Heart left ventricle (tissue), 13 donors: Measurements from ENCODE around the gene ITLN1.
"Not testable (repeated sequence)": the region's sequence is repeated elsewhere in the genome, so short reads cannot be mapped to it uniquely, and the experiment has no call there.

ENCODE experiments used
- POLR2A ChIP-seq, 2 donors: fragments of 450-650 bp; IDR thresholded peaks; one replicate each; pipeline ENCODE4 v1.6.1; 2017; ENCODE audit warnings: antibody characterized with exemption in 2 of 2, mild to moderate bottlenecking in 2 of 2, moderate library complexity in 2 of 2
- TF ChIP-seq, protein P1 (sequence below), 12 donors: fragments of 200-600 bp; sonication (generic) in 4 of 12; IDR thresholded peaks; one replicate each; pipeline versions ENCODE4 v1.5.0 to v1.8.0; 2018 to 2022; ENCODE audit warnings: antibody characterized with exemption in 12 of 12, mild to moderate bottlenecking in 5 of 12
- donor health status: ischemic (EF 13 %, LVEDD 7.1; RV severe dilation, severe dysfunction).
- donor health status: DM: no; HTN: yes; CAD: no.
- donor health status: DM: no; HTN: no; CAD: no.
- donor health status: ischemic (EF 25% LVEDD 6.9; RV normal size, moderate dysfunction).
- donor health status: ischemic (EF 25% LVEDD 5.7; RV mildly dilated, moderate dysfunction).
- donor health status: ischemic (EF 35%, LVEDD 5.7; RV mildly dilated, moderate dysfunction).
- donor health status: nonischemic (EF 11% LVEDD 7.7; RV severe dilation, severe dysfunction).
- donor health status: DM: yes; HTN: yes; CAD: no.
- donor health status: PGD.
- donor health status: ischemic (EF 29% LVEDD 5.4; RV normal size, mild dysfunction).
- donor health status: nonischemic (EF 23%, LVEDD 6.1; RV moderate dilation, normal function).

- TF ChIP-seq, protein P1, sequence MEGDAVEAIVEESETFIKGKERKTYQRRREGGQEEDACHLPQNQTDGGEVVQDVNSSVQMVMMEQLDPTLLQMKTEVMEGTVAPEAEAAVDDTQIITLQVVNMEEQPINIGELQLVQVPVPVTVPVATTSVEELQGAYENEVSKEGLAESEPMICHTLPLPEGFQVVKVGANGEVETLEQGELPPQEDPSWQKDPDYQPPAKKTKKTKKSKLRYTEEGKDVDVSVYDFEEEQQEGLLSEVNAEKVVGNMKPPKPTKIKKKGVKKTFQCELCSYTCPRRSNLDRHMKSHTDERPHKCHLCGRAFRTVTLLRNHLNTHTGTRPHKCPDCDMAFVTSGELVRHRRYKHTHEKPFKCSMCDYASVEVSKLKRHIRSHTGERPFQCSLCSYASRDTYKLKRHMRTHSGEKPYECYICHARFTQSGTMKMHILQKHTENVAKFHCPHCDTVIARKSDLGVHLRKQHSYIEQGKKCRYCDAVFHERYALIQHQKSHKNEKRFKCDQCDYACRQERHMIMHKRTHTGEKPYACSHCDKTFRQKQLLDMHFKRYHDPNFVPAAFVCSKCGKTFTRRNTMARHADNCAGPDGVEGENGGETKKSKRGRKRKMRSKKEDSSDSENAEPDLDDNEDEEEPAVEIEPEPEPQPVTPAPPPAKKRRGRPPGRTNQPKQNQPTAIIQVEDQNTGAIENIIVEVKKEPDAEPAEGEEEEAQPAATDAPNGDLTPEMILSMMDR (IDR thresholded peaks at IDR 0.05) = not testable (repeated sequence)
- TF ChIP-seq POLR2A (IDR thresholded peaks at IDR 0.05) = not testable (repeated sequence)
Observed at GRCh38 chr1:160900683-160901082, 15.7 kb upstream of the ITLN1 start.
